Endothelial cell of umbilical vein (primary cell): ENCODE measurements around the gene ADRM1. TPM values are rescaled to one million over a fixed set of nuclear protein-coding genes. Genes with fewer than 3 reads are reported as not detected.

ENCODE experiments used
- BruUV-seq: library from RNA; stranded (reverse); fragments of 400-500 nt; replicated peaks from 2 replicates; lab custom pipeline; 2021; lab: Mats Ljungman, UMichigan
- CTCF ChIA-PET: fragments of 300-600, 350-600 bp; sonication (Branson Sonifier 250); formaldehyde crosslinking; loops from one replicate; lab custom pipeline; 2021; ENCODE audit warnings: antibody characterized with exemption, inconsistent platforms; lab: Charles Lee
- POLR2A ChIA-PET: fragments of 300-600, 350-600 bp; sonication (Branson Sonifier 250); formaldehyde crosslinking; loops from one replicate; lab custom pipeline; 2021; ENCODE audit warnings: antibody characterized with exemption, inconsistent platforms; lab: Charles Lee
- DNase-seq: peaks from one replicate; pipeline ENCODE4 v3.0.0-alpha.2; 2011; ENCODE audit warnings: low read depth, low spot score
- FAIRE-seq: peaks from 2 replicates; lab custom pipeline; 2011; peaks lifted over from hg19 to GRCh38; lab: Jason Lieb, UNC
- H2AFZ ChIP-seq: 2 replicates; pipeline ENCODE4 v1.6.0; 2012; ENCODE audit warnings: low read depth, low read length, control low read depth, inconsistent platforms
- H3K27ac ChIP-seq: 2 replicates; pipeline ENCODE4 v1.5.1; 2011; ENCODE audit warnings: low read depth, mild to moderate bottlenecking, control low read depth, low read length, moderate library complexity; ENCODE audit not compliant: insufficient read depth
- H3K27me3 ChIP-seq, 2 experiments: 2 replicates each; pipeline versions ENCODE4 v1.6.0 to v1.6.1; 2011; ENCODE audit warnings: low read length in 2 of 2, mixed read lengths in 1 of 2; ENCODE audit not compliant: control insufficient read depth in 2 of 2, insufficient read depth in 2 of 2
- H3K36me3 ChIP-seq, 2 experiments: 2 replicates in 1 of 2; 3 replicates in 1 of 2; pipeline ENCODE4 v1.5.1; 2011; ENCODE audit warnings: low read length in 2 of 2, mild to moderate bottlenecking in 1 of 2, moderate library complexity in 1 of 2; ENCODE audit not compliant: control insufficient read depth in 2 of 2, insufficient read depth in 2 of 2; ENCODE audit errors: extremely low read depth in 1 of 2
- H3K4me1 ChIP-seq: 3 replicates; pipeline ENCODE4 v1.5.1; 2011; ENCODE audit warnings: mild to moderate bottlenecking, low read length; ENCODE audit not compliant: control insufficient read depth, insufficient read depth; ENCODE audit errors: extremely low read depth
- H3K4me2 ChIP-seq: 2 replicates; pipeline ENCODE4 v1.6.1; 2011; ENCODE audit warnings: low read length, control low read depth, mixed read lengths; ENCODE audit not compliant: insufficient read depth
- H3K4me3 ChIP-seq, 3 experiments: fragments of 200-600 bp in 1 of 3; sonication (generic), shearing (Covaris generic) in 1 of 3; replicated peaks in 1 of 3; 2 replicates each; pipeline ENCODE4 v1.5.1; 2011 to 2016; ENCODE audit warnings: control low read depth in 3 of 3, low read length in 3 of 3, mild to moderate bottlenecking in 2 of 3, inconsistent platforms in 1 of 3, low read depth in 1 of 3, moderate library complexity in 1 of 3; ENCODE audit not compliant: insufficient read depth in 1 of 3
- H3K79me2 ChIP-seq: 2 replicates; pipeline ENCODE4 v1.6.0; 2012; ENCODE audit warnings: low read length, inconsistent platforms; ENCODE audit not compliant: control insufficient read depth, insufficient read depth
- H3K9ac ChIP-seq: replicated peaks from 2 replicates; pipeline ENCODE3; 2011; ENCODE audit warnings: low read length, control low read depth; ENCODE audit not compliant: insufficient read depth; ENCODE audit errors: extremely low read depth
- H3K9me1 ChIP-seq: replicated peaks from 3 replicates; pipeline ENCODE4 v1.6.0; 2011; ENCODE audit warnings: mild to moderate bottlenecking, low read length; ENCODE audit not compliant: control insufficient read depth, insufficient read depth; ENCODE audit errors: extremely low read depth
- H3K9me3 ChIP-seq: replicated peaks from 2 replicates; pipeline ENCODE4 v1.5.1; 2012; ENCODE audit warnings: low read length, inconsistent platforms; ENCODE audit not compliant: control insufficient read depth, insufficient read depth
- H4K20me1 ChIP-seq: replicated peaks from 2 replicates; pipeline ENCODE3; 2011; ENCODE audit warnings: mild to moderate bottlenecking, low read length; ENCODE audit not compliant: control insufficient read depth, insufficient read depth; ENCODE audit errors: extremely low read depth
- EZH2 ChIP-seq: IDR thresholded peaks from 2 replicates; pipeline ENCODE4 v1.6.1; 2012; ENCODE audit warnings: borderline replicate concordance, low read depth, mild to moderate bottlenecking, moderate library complexity, low read length, inconsistent platforms; ENCODE audit not compliant: severe bottlenecking
- GATA2 ChIP-seq: IDR thresholded peaks from 2 replicates; pipeline ENCODE4 v1.7.0; 2011; ENCODE audit warnings: low read depth, mild to moderate bottlenecking, moderate library complexity, mixed read lengths, low read length; ENCODE audit not compliant: insufficient read length, insufficient read depth
- JUN ChIP-seq: IDR thresholded peaks from 2 replicates; pipeline ENCODE4 v1.6.1; 2011; ENCODE audit warnings: borderline replicate concordance, low read depth; ENCODE audit not compliant: insufficient read length, insufficient read depth
- MAX ChIP-seq: IDR thresholded peaks from 2 replicates; pipeline ENCODE4 v1.6.1; 2011; ENCODE audit not compliant: insufficient read depth, insufficient read length
- POLR2A ChIP-seq: IDR thresholded peaks from 2 replicates; pipeline ENCODE4 v1.6.1; 2012; ENCODE audit warnings: low read depth, mild to moderate bottlenecking, control low read depth, low read length
- dilution Hi-C: fragments of 300-500 bp; cut with MboI; formaldehyde crosslinking; loops from one replicate; pipeline ENCODE4 v1.15.0; 2019; ENCODE audit warnings: low sequenced_read_pairs; ENCODE audit not compliant: extremely low pct_ligation_motif_present
- intact Hi-C: fragments of 100-400 bp; cut with micrococcal nuclease; formaldehyde crosslinking; loops from one replicate; pipeline ENCODE4 v1.10.0; 2022
- polyA plus RNA-seq, 4 experiments: library from polyadenylated mRNA; depleted of rRNA in 3 of 4; stranded (reverse) in 3 of 4; unstranded in 1 of 4; fragments of >200 nt; gene quantifications; 2 replicates each; pipeline versions ENCODE4 v1.2.1 to v1.2.3, GENCODE V29; 2011 to 2012; ENCODE audit warnings: missing spikeins in 1 of 4
- total RNA-seq: library from RNA; stranded (reverse); gene quantifications from 2 replicates; pipeline ENCODE4 v1.2.3, GENCODE V29; 2021

Gene ADRM1
- total and polyA plus RNA-seq, 2 donors (not counting 3 experiments of a cell fraction or from before 2014, with no cell fraction given), result 154 to 179 TPM

DNA sequence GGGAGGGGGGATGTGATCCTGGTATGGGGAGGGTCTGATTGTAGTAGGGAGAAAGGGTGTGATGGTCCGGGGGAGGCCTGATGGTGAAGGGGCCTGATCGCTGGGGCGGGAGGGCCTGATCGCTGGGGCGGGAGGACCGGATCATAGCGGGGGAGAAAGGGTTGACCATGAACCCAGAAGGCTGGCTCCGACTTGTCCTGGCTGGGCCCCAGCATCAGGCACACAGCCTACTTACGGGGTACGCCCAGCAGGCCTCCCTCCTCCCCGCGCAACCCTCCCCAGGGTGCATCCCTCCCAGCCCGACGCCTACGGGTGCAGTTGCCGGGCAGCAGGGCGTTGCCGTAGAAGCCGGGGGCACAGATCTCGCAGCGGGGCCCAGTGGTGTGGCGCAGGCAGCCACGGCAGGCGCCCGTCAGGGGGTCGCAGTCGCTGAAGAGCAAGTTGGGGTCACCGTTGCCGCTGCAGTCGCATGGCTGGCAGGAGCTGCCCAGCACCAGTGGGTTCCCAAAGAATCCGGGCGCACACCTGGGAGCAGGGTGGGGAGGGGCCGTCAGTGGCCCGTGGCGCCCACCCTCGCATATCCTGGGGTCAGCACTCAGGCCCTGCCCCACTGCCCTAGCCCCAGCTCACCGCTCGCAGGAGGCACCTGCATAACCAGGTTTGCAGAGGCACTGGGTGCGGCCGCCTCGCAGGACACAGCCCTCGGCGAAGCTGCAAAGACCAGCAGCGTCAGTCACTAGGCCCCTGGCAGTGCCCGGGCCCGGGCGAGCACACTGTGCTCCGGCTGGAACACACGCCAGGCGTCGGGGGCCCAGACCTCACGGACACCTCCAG, 20.6 kb downstream of the ADRM1 start:
- intact Hi-C loops, result loop anchor here (5.0 kb wide), 1 partner anchor 34 kb away; no protein-coding TSS in a partner anchor
- H3K9me3 ChIP-seq, result no peaks in the 10 kb centered on the region
- no TSS peak for BruUV-seq
- H3K9me1 ChIP-seq, result no peaks in the 10 kb centered on the region
- ChIA-PET CTCF (no interaction called here), POLR2A (no interaction called here)
- no peaks in the 10 kb centered on the region for H4K20me1 ChIP-seq
- no peak overlapping the region for H3K27ac ChIP-seq
- H3K4me1 ChIP-seq, result no peaks in the 10 kb centered on the region
- H3K27me3 ChIP-seq, result no peaks in the 10 kb centered on the region
- H3K4me3 ChIP-seq, result no peak overlapping the region
- H3K36me3 ChIP-seq, result peaks cover 21 to 33% of the 10 kb centered on the region in 2 experiments
- TF ChIP-seq EZH2 (no peak), JUN (no peak), GATA2 (no peak), POLR2A (no peak), MAX (no peak)
- dilution Hi-C loops, result no loop called here
- H3K4me2 ChIP-seq, result no peak overlapping the region
- no peak for FAIRE-seq
- no peak overlapping the region for H2AFZ ChIP-seq
- no peak overlapping the region for H3K9ac ChIP-seq
- DNase-seq, result no peak
- no peaks in the 10 kb centered on the region for H3K79me2 ChIP-seq
